Neural crest cell (in vitro differentiated cells): Measurements from ENCODE around the gene STXBP4. TPM values are rescaled to one million over a fixed set of nuclear protein-coding genes. Genes with fewer than 3 reads are reported as not detected.

Experiments used
- DNase-seq: peaks from one replicate; pipeline ENCODE4 v3.0.0; 2021; ENCODE audit warnings: low read depth, mixed read lengths, low spot score
- H3K27ac Mint-ChIP-seq: one replicate; pipeline ENCODE4 v1.8.0; 2021; ENCODE audit warnings: mild to moderate bottlenecking, mixed read lengths; ENCODE audit not compliant: unreplicated experiment
- H3K27me3 Mint-ChIP-seq: 2 replicates; pipeline ENCODE4 v1.8.0; 2021; ENCODE audit warnings: low read depth, mild to moderate bottlenecking, mixed read lengths
- H3K36me3 Mint-ChIP-seq: 2 replicates; pipeline ENCODE4 v1.8.0; 2021; ENCODE audit warnings: low read depth, mild to moderate bottlenecking, mixed read lengths
- H3K4me1 Mint-ChIP-seq: 2 replicates; pipeline ENCODE4 v1.8.0; 2021; ENCODE audit warnings: mixed read lengths
- H3K4me3 Mint-ChIP-seq: one replicate; pipeline ENCODE4 v1.8.0; 2021; ENCODE audit warnings: mild to moderate bottlenecking, mixed read lengths
- H3K9me3 Mint-ChIP-seq: 2 replicates; pipeline ENCODE4 v1.8.0; 2021; ENCODE audit warnings: mixed read lengths
- CTCF ChIP-seq: fragments of 200-600 bp; sonication (generic); conservative IDR thresholded peaks from 2 replicates; pipeline ENCODE4 v1.5.0; 2021; ENCODE audit warnings: antibody characterized with exemption, mild to moderate bottlenecking
- total RNA-seq: library from RNA; stranded (reverse); gene quantifications from 2 replicates; pipeline ENCODE4 v1.2.1, GENCODE V29; 2021

The STXBP4 gene
- total RNA-seq, 1 donor from 2014 or later, result 32.7 TPM

GRCh38 chr17:55167024-55167725 lies 198.6 kb downstream of the STXBP4 start:
- Mint-ChIP-seq H3K36me3 (peaks cover 22% of the 10 kb centered on the region), H3K27me3 (no peaks in the 10 kb centered on the region), H3K4me1 (no peaks in the 10 kb centered on the region), H3K27ac (no peak overlapping the region), H3K9me3 (peaks cover 2% of the 10 kb centered on the region), H3K4me3 (no peak overlapping the region)
- no peak for TF ChIP-seq CTCF
- DNase-seq, result no peak

- no peak for TF ChIP-seq CTCF
- no peaks in the 10 kb centered on the region for H3K27me3 Mint-ChIP-seq
- H3K4me1 Mint-ChIP-seq, result no peaks in the 10 kb centered on the region
- H3K27ac Mint-ChIP-seq, result no peak overlapping the region
- DNase-seq, result no peak
- H3K4me3 Mint-ChIP-seq, result no peak overlapping the region
- peaks cover 10% of the 10 kb centered on the region for H3K9me3 Mint-ChIP-seq
- H3K36me3 Mint-ChIP-seq, result peaks cover 24% of the 10 kb centered on the region
Observed at GRCh38 chr17:55168958-55169687, 200.6 kb downstream of the STXBP4 start.

GRCh38 chr17:55171634-55172328 lies 203.2 kb downstream of the STXBP4 start:
- no peak overlapping the region for H3K27ac Mint-ChIP-seq
- no peak overlapping the region for H3K4me3 Mint-ChIP-seq
- peaks cover 33% of the 10 kb centered on the region for H3K36me3 Mint-ChIP-seq

GRCh38 chr17:55172612-55173011 lies 204.0 kb downstream of the STXBP4 start:
- no peak for DNase-seq
- no peak for TF ChIP-seq CTCF
- Mint-ChIP-seq H3K4me3 (no peak overlapping the region), H3K4me1 (no peaks in the 10 kb centered on the region), H3K27ac (no peak overlapping the region), H3K36me3 (peaks cover 35% of the 10 kb centered on the region), H3K27me3 (no peaks in the 10 kb centered on the region), H3K9me3 (peaks cover 14% of the 10 kb centered on the region)

More at GRCh38 chr17:55171634-55172328, 203.2 kb downstream of the STXBP4 start:
- Mint-ChIP-seq H3K27me3 (no peaks in the 10 kb centered on the region), H3K9me3 (peaks cover 14% of the 10 kb centered on the region), H3K4me1 (no peaks in the 10 kb centered on the region)
- DNase-seq, result no peak
- no peak for TF ChIP-seq CTCF

GRCh38 chr17:55174133-55174532 lies 205.6 kb downstream of the STXBP4 start:
- Mint-ChIP-seq H3K9me3 (peaks cover 14% of the 10 kb centered on the region), H3K4me3 (no peak overlapping the region), H3K27ac (no peak overlapping the region), H3K27me3 (no peaks in the 10 kb centered on the region), H3K4me1 (no peaks in the 10 kb centered on the region), H3K36me3 (peaks cover 32% of the 10 kb centered on the region)
- DNase-seq, result no peak
- no peak for TF ChIP-seq CTCF
